Stimulated activated CD8-positive, alpha-beta memory T cell treated with anti-CD3 and anti-CD28 coated beads, Interleukin-4, amount 100 ng/mL, for 24 hours (primary cell): ENCODE measurements around the gene SLC16A6.
"Not testable (repeated sequence)": the region's sequence is repeated elsewhere in the genome, so short reads cannot be mapped to it uniquely, and the experiment has no call there.

ENCODE experiments used
- DNase-seq: peaks from one replicate; pipeline ENCODE4 v3.0.0-alpha.2; 2020; ENCODE audit warnings: low read depth

Gene SLC16A6

DNA sequence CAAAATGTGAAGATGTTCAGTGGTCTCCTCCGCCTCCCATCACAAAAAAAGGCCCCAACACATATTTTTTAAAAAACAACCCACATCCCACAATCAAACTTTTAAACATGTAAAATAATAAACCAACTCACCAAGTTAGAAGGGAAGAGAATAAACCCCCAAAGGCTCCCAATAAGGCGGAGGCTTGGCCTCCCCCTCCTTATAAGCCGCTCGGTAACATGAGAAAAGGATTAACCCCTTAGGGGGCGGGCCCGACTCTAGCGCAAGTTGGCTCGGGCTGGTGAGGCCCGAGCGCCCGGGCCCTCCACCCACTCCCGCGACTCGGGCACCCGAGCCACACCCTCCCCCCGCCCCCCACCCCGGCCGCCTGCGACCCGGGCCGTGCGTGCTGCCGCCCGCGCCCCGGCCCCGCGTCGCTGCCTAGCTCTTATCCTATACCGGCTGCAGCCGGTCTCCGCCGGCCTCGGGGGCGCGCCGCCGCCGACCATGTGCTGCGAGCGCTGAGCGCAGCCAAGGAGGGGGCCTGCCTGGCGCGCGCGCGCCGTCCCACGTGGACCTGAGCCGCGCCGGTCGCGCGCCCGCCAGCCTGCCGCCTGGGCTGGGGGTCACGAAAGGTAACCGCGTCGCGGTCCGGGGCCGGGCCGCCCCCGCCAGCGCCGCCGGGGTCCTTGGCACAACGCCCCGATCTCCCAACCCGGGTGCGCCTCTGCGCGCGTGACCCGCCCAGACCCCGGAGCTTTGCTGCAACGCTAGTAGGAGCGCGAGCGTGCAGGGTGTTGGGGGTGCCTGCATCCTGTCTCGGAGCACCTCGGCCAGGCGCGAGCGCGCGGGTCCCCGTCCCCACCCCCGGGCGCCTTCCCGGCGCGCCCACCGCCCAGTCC, at the start of gene SLC16A6, which contains the start of gene ARSG:
Gene SLC16A6, minus strand, starts transcription at position 173 of the 881 bp plus-strand sequence. CDS start 12,807 bp downstream, outside the sequence.
Gene ARSG, plus strand, starts transcription at position 541 of the 881 bp plus-strand sequence. CDS start 15,999 bp downstream, outside the sequence.
- peak; percentile 74 for DNase-seq

- no peak for DNase-seq
These were observed 43.5 kb upstream of the SLC16A6 start for GRCh38 chr17:68334393-68334792.

- DNase-seq = not testable (repeated sequence)
These were observed 41.0 kb upstream of the SLC16A6 start for GRCh38 chr17:68331932-68332331.

- DNase-seq = no peak
These were observed 38.4 kb upstream of the SLC16A6 start for GRCh38 chr17:68329331-68329730.

DNA sequence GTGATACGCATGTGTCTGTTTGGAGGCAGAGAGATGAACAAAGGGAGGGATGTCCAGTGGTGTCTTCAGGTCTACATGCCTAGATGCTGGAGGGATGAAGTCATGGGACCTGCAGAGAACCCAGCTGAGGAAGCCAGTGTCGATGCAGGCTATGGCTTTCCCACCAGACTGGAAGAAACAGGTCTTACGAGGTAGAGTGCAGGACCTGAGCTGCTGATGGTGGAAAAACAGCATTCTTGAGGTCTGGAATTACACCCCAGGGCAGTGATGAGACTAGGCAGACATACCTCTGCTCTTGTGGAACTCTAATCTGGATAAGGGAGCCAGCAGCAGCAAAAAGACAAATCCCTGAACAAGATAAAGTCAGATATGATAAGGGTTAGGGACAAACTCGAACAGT, 37.7 kb upstream of the SLC16A6 start:
- no peak for DNase-seq

DNA sequence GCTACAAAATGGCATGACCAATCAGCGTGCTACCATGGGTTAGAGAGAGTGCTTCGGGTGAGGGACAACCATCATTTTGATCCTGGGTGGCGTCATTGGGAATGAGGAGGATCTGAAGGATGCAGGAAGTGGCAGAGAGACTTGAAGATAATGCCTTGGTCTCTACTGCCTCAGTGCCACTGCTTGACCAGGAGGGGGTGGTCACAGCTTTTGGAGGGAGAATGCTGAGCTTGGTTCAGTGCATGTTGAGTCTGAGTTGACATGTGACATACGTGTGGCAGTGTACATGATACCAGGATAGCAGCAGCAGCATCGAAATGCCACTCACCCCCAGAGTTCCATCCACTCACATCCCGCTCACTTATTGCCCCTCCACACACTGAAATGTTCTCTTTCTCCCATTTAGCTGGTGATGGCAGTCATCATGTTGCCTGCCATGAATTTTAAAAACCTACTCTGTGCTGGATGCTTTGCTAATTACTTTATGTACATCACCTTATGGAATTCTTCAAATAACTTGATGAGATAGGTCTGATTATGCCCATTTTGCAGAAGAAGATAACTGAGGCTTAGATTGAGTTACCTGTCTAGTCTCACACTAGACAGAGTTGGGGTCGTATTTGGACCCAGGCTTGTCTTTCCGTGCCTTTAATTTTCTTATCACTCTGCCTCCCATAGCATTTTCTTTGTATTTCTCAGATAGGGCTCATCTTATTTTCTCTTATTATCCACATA, 37.1 kb upstream of the SLC16A6 start:
- DNase-seq = no peak

- no peak for DNase-seq
These were observed 35.8 kb upstream of the SLC16A6 start for GRCh38 chr17:68326681-68327080.

DNA sequence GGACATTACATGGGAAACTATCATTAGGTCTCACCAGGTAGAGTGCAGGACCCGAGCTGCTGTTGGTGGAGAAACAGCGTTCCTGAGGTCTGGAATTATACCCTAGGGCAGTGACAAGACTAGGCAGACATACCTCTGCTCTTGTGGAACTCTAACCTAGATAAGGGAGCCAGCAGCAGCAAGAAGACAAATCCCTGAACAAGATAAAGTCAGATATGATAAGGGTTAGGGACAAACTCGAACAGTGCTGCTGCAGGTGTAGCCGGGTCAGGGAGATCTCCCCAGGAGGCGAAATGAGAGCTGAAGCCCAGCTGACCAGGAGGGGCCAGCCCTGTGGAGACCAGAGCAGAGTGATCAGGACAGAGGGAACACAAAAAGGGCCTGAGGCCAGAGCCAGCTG, 35.0 kb upstream of the SLC16A6 start:
- no peak for DNase-seq

DNA sequence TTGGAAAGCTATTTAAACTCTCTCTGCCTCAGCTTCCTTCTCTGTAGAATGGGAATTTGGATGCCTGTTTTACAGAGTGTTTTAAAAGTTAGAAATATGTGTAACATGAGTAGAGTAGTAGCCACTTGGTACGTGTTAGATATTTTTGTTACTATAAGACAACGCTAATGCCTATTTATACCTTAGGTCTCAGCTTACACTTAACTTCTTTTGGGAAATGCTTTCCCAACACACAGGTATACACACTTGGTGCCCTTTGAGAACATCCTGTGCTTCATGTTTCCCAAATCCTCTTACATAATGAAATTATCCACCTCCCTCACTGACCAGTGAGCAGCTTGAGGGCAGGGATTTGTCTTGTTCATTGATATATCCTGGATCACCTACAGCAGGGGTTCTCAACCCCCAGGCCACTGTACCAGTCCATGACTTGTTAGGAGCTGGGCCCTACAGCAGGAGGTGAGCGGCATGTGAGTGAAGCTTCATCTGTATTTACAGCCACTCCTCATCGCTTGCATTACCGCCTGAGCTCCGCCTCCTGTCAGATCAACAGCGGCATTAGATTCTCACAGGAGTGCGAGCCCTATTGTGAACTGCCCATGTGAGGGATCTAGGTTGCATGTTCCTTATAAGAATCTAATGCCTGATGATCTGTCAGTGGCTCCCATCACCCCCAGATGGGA, 33.9 kb upstream of the SLC16A6 start:
- no peak for DNase-seq

- no peak for DNase-seq
These were observed 33.2 kb upstream of the SLC16A6 start for GRCh38 chr17:68324114-68324513.

- no peak for DNase-seq
These were observed 31.7 kb upstream of the SLC16A6 start for GRCh38 chr17:68322630-68323029.

- DNase-seq = no peak
These were observed 30.6 kb upstream of the SLC16A6 start for GRCh38 chr17:68321556-68321954.

DNA sequence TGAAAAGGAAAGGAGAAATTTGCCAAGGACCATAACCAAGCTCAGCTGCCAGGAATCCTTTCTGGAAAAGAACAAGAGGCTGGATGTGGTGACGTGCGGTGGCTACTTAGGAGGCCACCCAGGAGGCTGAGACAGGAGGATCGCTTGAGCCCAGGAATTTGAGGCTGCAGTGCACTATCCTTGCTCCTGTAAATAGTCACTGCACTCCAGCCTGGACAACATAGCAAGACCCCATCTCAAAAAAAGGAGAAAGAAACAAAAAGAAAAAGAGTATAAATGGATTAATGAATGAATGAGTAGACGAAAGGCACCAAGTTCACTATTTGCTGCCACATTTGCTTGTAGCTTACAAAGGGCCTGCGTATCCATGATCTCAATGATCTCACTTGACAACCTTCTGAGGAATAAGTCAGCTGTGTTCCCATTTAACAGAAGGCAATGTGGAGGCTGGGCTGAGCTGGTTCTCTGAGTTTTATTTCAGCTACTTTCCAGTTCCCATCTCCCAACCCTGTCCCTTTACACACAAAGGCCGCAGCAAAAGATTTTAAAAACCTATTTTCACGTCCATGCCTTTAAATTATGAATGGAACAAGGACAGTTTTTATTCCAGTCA, 30.1 kb upstream of the SLC16A6 start:
- no peak for DNase-seq

GRCh38 chr17:68320311-68320865, 29.5 kb upstream of the SLC16A6 start:
- no peak for DNase-seq

DNA sequence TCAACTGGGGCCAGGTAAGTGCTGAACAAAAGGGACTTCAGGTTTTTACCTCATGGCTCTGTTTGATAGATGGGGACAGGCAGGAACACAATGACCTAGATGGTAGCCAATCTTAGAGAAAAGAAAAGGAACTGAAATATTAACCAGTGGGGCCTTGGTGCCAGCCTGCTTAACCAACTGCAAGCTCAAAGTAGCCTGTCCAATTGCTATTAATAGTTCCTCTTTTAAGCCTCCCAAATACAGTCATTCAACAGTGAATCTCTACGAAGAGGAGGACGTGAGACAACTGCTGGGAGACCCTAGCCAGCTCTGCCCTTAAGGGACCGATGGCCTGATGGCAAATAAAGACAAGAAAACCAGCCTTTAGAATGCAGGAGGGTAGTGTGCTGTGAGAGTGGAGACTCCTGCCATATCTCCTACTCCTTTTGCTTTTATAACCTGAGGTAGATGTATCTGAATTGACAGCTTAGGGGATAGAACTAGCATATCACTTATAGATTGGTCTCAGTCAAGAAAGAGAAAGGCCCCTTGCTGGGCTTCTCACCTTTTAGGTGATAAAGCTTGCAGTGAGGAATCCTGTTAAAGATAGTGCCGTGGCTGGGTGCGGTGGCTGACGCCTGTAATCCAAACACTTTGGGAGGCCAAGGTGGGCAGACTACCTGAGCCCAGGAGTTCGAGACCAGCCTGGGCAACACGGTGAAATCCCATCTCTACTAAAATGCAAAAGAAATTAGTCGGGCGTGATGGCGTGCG, 28.7 kb upstream of the SLC16A6 start:
- no peak for DNase-seq

- no peak for DNase-seq
These were observed 27.4 kb upstream of the SLC16A6 start for GRCh38 chr17:68318103-68318991.

- DNase-seq = no peak
These were observed 26.5 kb upstream of the SLC16A6 start for GRCh38 chr17:68317458-68317857.

GRCh38 chr17:68315930-68316329, 25.0 kb upstream of the SLC16A6 start:
- DNase-seq = no peak

GRCh38 chr17:68314916-68315535, 24.1 kb upstream of the SLC16A6 start:
- no peak for DNase-seq
